ENCODE data around the gene GCFC2.
"Not testable (repeated sequence)": the region's sequence is repeated elsewhere in the genome, so short reads cannot be mapped to it uniquely, and the experiment has no call there.

Gene GCFC2

GRCh38 chr2:75698918-75699317 is 11.8 kb downstream of the GCFC2 start:
- in situ Hi-C loops (cut with HindIII; ENCODE audit: low pct_ligation_motif_present, low pct_unique_long_range_greater_than_20kb, low sequenced_read_pairs) = no loop called here
- DNase-seq = no peak

GRCh38 chr2:75688196-75688595 is 22.5 kb downstream of the GCFC2 start:
- in situ Hi-C loops (cut with HindIII; ENCODE audit: low pct_ligation_motif_present, low pct_unique_long_range_greater_than_20kb, low sequenced_read_pairs) = no loop called here
- DNase-seq = no peak

- in situ Hi-C loops (cut with HindIII; ENCODE audit: low pct_ligation_motif_present, low pct_unique_long_range_greater_than_20kb, low sequenced_read_pairs); DNase-seq: not testable (repeated sequence)
Observed at GRCh38 chr2:75683430-75683829, 27.3 kb downstream of the GCFC2 start.

GRCh38 chr2:75680402-75680801 is 30.3 kb downstream of the GCFC2 start:
- no peak for DNase-seq
- in situ Hi-C loops (cut with HindIII; ENCODE audit: low pct_ligation_motif_present, low pct_unique_long_range_greater_than_20kb, low sequenced_read_pairs) = no loop called here

- in situ Hi-C loops (cut with HindIII; ENCODE audit: low pct_ligation_motif_present, low pct_unique_long_range_greater_than_20kb, low sequenced_read_pairs) = no loop called here
- DNase-seq = no peak
Observed at GRCh38 chr2:75679556-75679955, 31.2 kb downstream of the GCFC2 start.

GRCh38 chr2:75676464-75676863 is 34.3 kb downstream of the GCFC2 start:
- in situ Hi-C loops (cut with HindIII; ENCODE audit: low pct_ligation_motif_present, low pct_unique_long_range_greater_than_20kb, low sequenced_read_pairs) = no loop called here
- no peak for DNase-seq

GRCh38 chr2:75675908-75676307 is 34.8 kb downstream of the GCFC2 start:
- DNase-seq = no peak
- in situ Hi-C loops (cut with HindIII; ENCODE audit: low pct_ligation_motif_present, low pct_unique_long_range_greater_than_20kb, low sequenced_read_pairs) = no loop called here

GRCh38 chr2:75675423-75675822 is 35.3 kb downstream of the GCFC2 start:
- in situ Hi-C loops (cut with HindIII; ENCODE audit: low pct_ligation_motif_present, low pct_unique_long_range_greater_than_20kb, low sequenced_read_pairs); DNase-seq: not testable (repeated sequence)

GRCh38 chr2:75667884-75668283 is 42.8 kb downstream of the GCFC2 start:
- in situ Hi-C loops (cut with HindIII; ENCODE audit: low pct_ligation_motif_present, low pct_unique_long_range_greater_than_20kb, low sequenced_read_pairs) = no loop called here
- peak; percentile 67 for DNase-seq

GRCh38 chr2:75666911-75667310 is 43.8 kb downstream of the GCFC2 start:
- DNase-seq = peak; percentile 39
- in situ Hi-C loops (cut with HindIII; ENCODE audit: low pct_ligation_motif_present, low pct_unique_long_range_greater_than_20kb, low sequenced_read_pairs) = no loop called here

- in situ Hi-C loops (cut with HindIII; ENCODE audit: low pct_ligation_motif_present, low pct_unique_long_range_greater_than_20kb, low sequenced_read_pairs) = no loop called here
- DNase-seq = no peak
Observed at GRCh38 chr2:75657798-75658197, 52.9 kb downstream of the GCFC2 start.

GRCh38 chr2:75656563-75656962 is 54.2 kb downstream of the GCFC2 start:
- in situ Hi-C loops (cut with HindIII; ENCODE audit: low pct_ligation_motif_present, low pct_unique_long_range_greater_than_20kb, low sequenced_read_pairs) = no loop called here
- DNase-seq = no peak

- DNase-seq = no peak
- in situ Hi-C loops (cut with HindIII; ENCODE audit: low pct_ligation_motif_present, low pct_unique_long_range_greater_than_20kb, low sequenced_read_pairs) = no loop called here
Observed at GRCh38 chr2:75655861-75656260, 54.9 kb downstream of the GCFC2 start.

- no peak for DNase-seq
- in situ Hi-C loops (cut with HindIII; ENCODE audit: low pct_ligation_motif_present, low pct_unique_long_range_greater_than_20kb, low sequenced_read_pairs) = no loop called here
Observed at GRCh38 chr2:75654012-75654411, 56.7 kb downstream of the GCFC2 start.

GRCh38 chr2:75647771-75648170 is 62.9 kb downstream of the GCFC2 start:
- in situ Hi-C loops (cut with HindIII; ENCODE audit: low pct_ligation_motif_present, low pct_unique_long_range_greater_than_20kb, low sequenced_read_pairs) = no loop called here
- DNase-seq = no peak

GRCh38 chr2:75646583-75647425 is 63.9 kb downstream of the GCFC2 start, which contains the start of gene MRPL19:
Gene MRPL19, plus strand, starts transcription at chr2:75646783. Its CDS starts 25 bp downstream, at chr2:75646808.
- in situ Hi-C loops (cut with HindIII; ENCODE audit: low pct_ligation_motif_present, low pct_unique_long_range_greater_than_20kb, low sequenced_read_pairs) = no loop called here
- peak; percentile 95 for DNase-seq

- DNase-seq = no peak
- in situ Hi-C loops (cut with HindIII; ENCODE audit: low pct_ligation_motif_present, low pct_unique_long_range_greater_than_20kb, low sequenced_read_pairs) = no loop called here
Observed at GRCh38 chr2:75646090-75646582, 64.6 kb downstream of the GCFC2 start.

GRCh38 chr2:75645643-75646042 is 65.1 kb downstream of the GCFC2 start:
- DNase-seq = no peak
- in situ Hi-C loops (cut with HindIII; ENCODE audit: low pct_ligation_motif_present, low pct_unique_long_range_greater_than_20kb, low sequenced_read_pairs) = no loop called here

GRCh38 chr2:75643980-75644379 is 66.7 kb downstream of the GCFC2 start:
- in situ Hi-C loops (cut with HindIII; ENCODE audit: low pct_ligation_motif_present, low pct_unique_long_range_greater_than_20kb, low sequenced_read_pairs) = no loop called here

GRCh38 chr2:75641587-75641986 is 69.1 kb downstream of the GCFC2 start:
- DNase-seq = no peak
- in situ Hi-C loops (cut with HindIII; ENCODE audit: low pct_ligation_motif_present, low pct_unique_long_range_greater_than_20kb, low sequenced_read_pairs) = no loop called here

More at GRCh38 chr2:75643980-75644379, 66.7 kb downstream of the GCFC2 start:
- no peak for DNase-seq
